H9 (cell line): ENCODE measurements around the gene SDK1. TPM values are rescaled to one million over a fixed set of nuclear protein-coding genes. Genes with fewer than 3 reads are reported as not detected.

Source experiments
- DNase-seq: peaks from one replicate; pipeline ENCODE4 v3.0.0-alpha.2; 2017
- H2AFZ ChIP-seq: one replicate; pipeline ENCODE4 v1.6.1; 2013; ENCODE audit warnings: mild to moderate bottlenecking, low read length, control low read depth, moderate library complexity
- H2AK5ac ChIP-seq: 2 replicates; pipeline ENCODE4 v1.6.1; 2013; ENCODE audit warnings: low read length, control low read depth, mixed read lengths; ENCODE audit not compliant: insufficient read length
- H2BK120ac ChIP-seq: one replicate; pipeline ENCODE4 v1.6.1; 2013; ENCODE audit warnings: low read depth, mild to moderate bottlenecking, low read length, control low read depth, inconsistent platforms; ENCODE audit not compliant: poor library complexity, severe bottlenecking
- H2BK12ac ChIP-seq: 2 replicates; pipeline ENCODE4 v1.6.1; 2013; ENCODE audit warnings: low read length, control low read depth, mixed read lengths, low read depth; ENCODE audit not compliant: insufficient read length
- H2BK15ac ChIP-seq: 2 replicates; pipeline ENCODE4 v1.6.1; 2013; ENCODE audit warnings: low read depth, low read length, control low read depth
- H2BK20ac ChIP-seq: one replicate; pipeline ENCODE4 v1.6.1; 2013; ENCODE audit warnings: low read depth, mild to moderate bottlenecking, low read length, control low read depth, inconsistent platforms; ENCODE audit not compliant: poor library complexity, severe bottlenecking
- H2BK5ac ChIP-seq: 2 replicates; pipeline ENCODE4 v1.6.1; 2013; ENCODE audit warnings: low read length, control low read depth, mixed read lengths; ENCODE audit not compliant: insufficient read length
- H3K14ac ChIP-seq: 2 replicates; pipeline ENCODE4 v1.6.1; 2013; ENCODE audit warnings: low read length, control low read depth; ENCODE audit not compliant: insufficient read depth
- H3K18ac ChIP-seq: 2 replicates; pipeline ENCODE4 v1.6.1; 2013; ENCODE audit warnings: low read depth, mild to moderate bottlenecking, mixed read lengths, low read length, control low read depth; ENCODE audit not compliant: insufficient read length
- H3K23ac ChIP-seq: 2 replicates; pipeline ENCODE4 v1.6.1; 2013; ENCODE audit warnings: low read length, control low read depth, mixed read lengths, low read depth; ENCODE audit not compliant: insufficient read length
- H3K23me2 ChIP-seq: 2 replicates; pipeline ENCODE4 v1.6.1; 2013; ENCODE audit warnings: low read depth, mild to moderate bottlenecking, mixed read lengths, low read length, control low read depth; ENCODE audit not compliant: insufficient read length, poor library complexity, severe bottlenecking
- H3K27ac ChIP-seq: 2 replicates; pipeline ENCODE4 v1.5.1; 2013; ENCODE audit warnings: low read length, control low read depth, mixed read lengths, low read depth; ENCODE audit not compliant: insufficient read length
- H3K27me3 ChIP-seq: 2 replicates; pipeline ENCODE4 v1.6.1; 2013; ENCODE audit warnings: low read length, control low read depth, inconsistent platforms; ENCODE audit not compliant: insufficient read depth
- H3K4ac ChIP-seq: 2 replicates; pipeline ENCODE4 v1.6.1; 2013; ENCODE audit warnings: low read depth, mild to moderate bottlenecking, control low read depth, inconsistent platforms, low read length, moderate library complexity
- H3K4me1 ChIP-seq: 2 replicates; pipeline ENCODE4 v1.6.1; 2013; ENCODE audit warnings: low read length, control low read depth, inconsistent platforms; ENCODE audit not compliant: insufficient read depth
- H3K4me2 ChIP-seq: 2 replicates; pipeline ENCODE4 v1.6.1; 2013; ENCODE audit warnings: low read length, control low read depth, mixed read lengths; ENCODE audit not compliant: insufficient read length, insufficient read depth
- H3K56ac ChIP-seq: 2 replicates; pipeline ENCODE4 v1.6.1; 2013; ENCODE audit warnings: low read depth, mild to moderate bottlenecking, mixed read lengths, low read length, control low read depth; ENCODE audit not compliant: insufficient read length
- H3K79me1 ChIP-seq: 2 replicates; pipeline ENCODE4 v1.6.1; 2013; ENCODE audit warnings: low read depth, mild to moderate bottlenecking, moderate library complexity, low read length, control low read depth, inconsistent platforms; ENCODE audit not compliant: insufficient read depth, poor library complexity, severe bottlenecking
- H3K79me2 ChIP-seq: 2 replicates; pipeline ENCODE4 v1.6.1; 2013; ENCODE audit warnings: low read length, control low read depth, inconsistent platforms; ENCODE audit not compliant: insufficient read depth
- H3K9ac ChIP-seq: 2 replicates; pipeline ENCODE4 v1.6.1; 2013; ENCODE audit warnings: low read length, control low read depth, mixed read lengths; ENCODE audit not compliant: insufficient read length; ENCODE audit errors: extremely low read depth
- H3K9me3 ChIP-seq: one replicate; pipeline ENCODE4 v1.6.1; 2013; ENCODE audit warnings: low read depth, low read length, inconsistent platforms; ENCODE audit not compliant: control insufficient read depth
- H3T11ph ChIP-seq: one replicate; pipeline ENCODE4 v1.6.1; 2013; ENCODE audit warnings: mild to moderate bottlenecking, low read length, control low read depth, inconsistent platforms
- H4K20me1 ChIP-seq: one replicate; pipeline ENCODE4 v1.6.1; 2013; ENCODE audit not compliant: control insufficient read depth, insufficient read length, insufficient read depth
- H4K5ac ChIP-seq: 2 replicates; pipeline ENCODE4 v1.6.1; 2013; ENCODE audit warnings: low read depth, mild to moderate bottlenecking, mixed read lengths, low read length, control low read depth; ENCODE audit not compliant: insufficient read length
- H4K8ac ChIP-seq: replicated peaks from 2 replicates; pipeline ENCODE4 v1.6.1; 2013; ENCODE audit warnings: low read length, control low read depth, mixed read lengths, low read depth; ENCODE audit not compliant: insufficient read length
- H4K91ac ChIP-seq: 2 replicates; pipeline ENCODE4 v1.6.1; 2013; ENCODE audit warnings: low read depth, mild to moderate bottlenecking, moderate library complexity, mixed read lengths, low read length, control low read depth; ENCODE audit not compliant: insufficient read length
- H3K27ac Mint-ChIP-seq, 3 experiments: 2 replicates in 2 of 3; 3 replicates in 1 of 3; pipeline ENCODE4 v1.8.0; 2020 to 2021; ENCODE audit warnings: mixed read lengths in 3 of 3, mild to moderate bottlenecking in 1 of 3, moderate library complexity in 1 of 3
- H3K27me3 Mint-ChIP-seq: 2 replicates; pipeline ENCODE4 v1.8.0; 2021; ENCODE audit warnings: low read depth, mild to moderate bottlenecking, moderate library complexity, mixed read lengths
- H3K36me3 Mint-ChIP-seq, 3 experiments: 2 replicates in 2 of 3; 3 replicates in 1 of 3; pipeline ENCODE4 v1.8.0; 2020 to 2021; ENCODE audit warnings: low read depth in 3 of 3, mixed read lengths in 3 of 3; ENCODE audit not compliant: insufficient read depth in 1 of 3
- H3K4me1 Mint-ChIP-seq, 2 experiments: 2 replicates each; pipeline ENCODE4 v1.8.0; 2020; ENCODE audit warnings: mixed read lengths in 2 of 2
- H3K4me3 Mint-ChIP-seq, 2 experiments: 2 replicates in 1 of 2; 3 replicates in 1 of 2; pipeline ENCODE4 v1.8.0; 2020 to 2021; ENCODE audit warnings: mild to moderate bottlenecking in 2 of 2, mixed read lengths in 2 of 2, moderate library complexity in 1 of 2
- H3K9me3 Mint-ChIP-seq, 2 experiments: 2 replicates in 1 of 2; 3 replicates in 1 of 2; pipeline ENCODE4 v1.8.0; 2020; ENCODE audit warnings: mild to moderate bottlenecking in 2 of 2, mixed read lengths in 2 of 2, moderate library complexity in 1 of 2
- CTCF ChIP-seq: fragments of 200-600 bp; sonication (generic); conservative IDR thresholded peaks from 3 replicates; pipeline ENCODE4 v1.8.0; 2021; ENCODE audit warnings: antibody characterized with exemption, mild to moderate bottlenecking
- WGBS: extraction: QIAGEN DNeasy Blood & Tissue Kit; methylation state at CpG from one replicate; pipeline ENCODE4 v1.1.7; 2013; ENCODE audit warnings: missing lambda C conversion rate, low lambda C conversion rate, mixed read lengths; ENCODE audit not compliant: insufficient read length; ENCODE audit errors: extremely low coverage; 5-methylcytosine and 5-hydroxymethylcytosine counted together
- total RNA-seq: library from RNA; stranded (reverse); gene quantifications from 2 replicates; pipeline ENCODE4 v1.2.1, GENCODE V29; 2021

The SDK1 gene
- total RNA-seq, 1 experiment from 2014 or later, result 8.7 TPM

GRCh38 chr7:4000934-4001333 lies 699.9 kb downstream of the SDK1 start:
- H2AFZ ChIP-seq, result no peak overlapping the region
- H2BK120ac ChIP-seq, result no peak overlapping the region
- DNase-seq, result no peak
- H3K79me1 ChIP-seq, result no peaks in the 10 kb centered on the region
- no peak for TF ChIP-seq CTCF
- no peaks in the 10 kb centered on the region for H3K79me2 ChIP-seq
- no peak overlapping the region for H2BK12ac ChIP-seq
- no peak overlapping the region for H2BK15ac ChIP-seq
- H4K8ac ChIP-seq, result no peak overlapping the region
- Mint-ChIP-seq H3K36me3 (peaks cover 0 to 1% (median 0%) of the 10 kb centered on the region in 3 experiments; a peak in 2 of 7 replicates), H3K4me1 (peaks cover 0 to 5% of the 10 kb centered on the region in 2 experiments; a peak in 2 of 4 replicates), H3K4me3 (no peak overlapping the region), H3K27me3 (peaks cover 4% of the 10 kb centered on the region), H3K27ac (no peak overlapping the region), H3K9me3 (no peaks in the 10 kb centered on the region; a peak in 1 of 5 replicates)
- no peak overlapping the region for H3K4ac ChIP-seq
- no peak overlapping the region for H4K91ac ChIP-seq
- no peak overlapping the region for H3T11ph ChIP-seq
- no peak overlapping the region for H3K56ac ChIP-seq
- H3K14ac ChIP-seq, result no peak overlapping the region
- H3K23me2 ChIP-seq, result no peaks in the 10 kb centered on the region
- H3K9ac ChIP-seq, result no peak overlapping the region
- H4K5ac ChIP-seq, result no peak overlapping the region
- no peaks in the 10 kb centered on the region for H3K4me1 ChIP-seq
- no peak overlapping the region for H3K18ac ChIP-seq
- H2BK5ac ChIP-seq, result no peak overlapping the region
- no CpG with 5 or more reads among the region's 8 CpGs for WGBS
- H3K4me2 ChIP-seq, result no peak overlapping the region
- H3K9me3 ChIP-seq, result no peaks in the 10 kb centered on the region
- H3K27me3 ChIP-seq, result no peaks in the 10 kb centered on the region
- H3K23ac ChIP-seq, result no peak overlapping the region
- H3K27ac ChIP-seq, result no peak overlapping the region
- H2BK20ac ChIP-seq, result no peak overlapping the region
- H2AK5ac ChIP-seq, result no peak overlapping the region
- no peaks in the 10 kb centered on the region for H4K20me1 ChIP-seq
